Activated naive CD8-positive, alpha-beta T cell treated with anti-CD3 and anti-CD28 coated beads for 36 hours (primary cell): ENCODE measurements around the gene TPH2. TPM values are rescaled to one million over a fixed set of nuclear protein-coding genes. Genes with fewer than 3 reads are reported as not detected.

Experiments used
- DNase-seq: peaks from one replicate; pipeline ENCODE4 v3.0.0; 2021
- H3K27ac Mint-ChIP-seq: one replicate; pipeline ENCODE4 v1.8.0; 2022; ENCODE audit warnings: mild to moderate bottlenecking, moderate library complexity, mixed read lengths
- H3K27me3 Mint-ChIP-seq: one replicate; pipeline ENCODE4 v1.8.0; 2022; ENCODE audit warnings: mild to moderate bottlenecking, mixed read lengths
- H3K36me3 Mint-ChIP-seq: one replicate; pipeline ENCODE4 v1.8.0; 2021; ENCODE audit warnings: mild to moderate bottlenecking, mixed read lengths
- H3K4me1 Mint-ChIP-seq: one replicate; pipeline ENCODE4 v1.8.0; 2021; ENCODE audit warnings: mixed read lengths
- H3K4me3 Mint-ChIP-seq: one replicate; pipeline ENCODE4 v1.8.0; 2022; ENCODE audit warnings: mild to moderate bottlenecking, moderate library complexity, mixed read lengths
- H3K9me3 Mint-ChIP-seq: one replicate; pipeline ENCODE4 v1.8.0; 2022; ENCODE audit warnings: mixed read lengths
- total RNA-seq, 2 experiments: library from RNA; stranded (reverse); gene quantifications; one replicate each; pipeline ENCODE4 v1.2.3, GENCODE V29; 2021

The TPH2 gene
- total RNA-seq, 2 experiments from 2014 or later: not detected

DNA sequence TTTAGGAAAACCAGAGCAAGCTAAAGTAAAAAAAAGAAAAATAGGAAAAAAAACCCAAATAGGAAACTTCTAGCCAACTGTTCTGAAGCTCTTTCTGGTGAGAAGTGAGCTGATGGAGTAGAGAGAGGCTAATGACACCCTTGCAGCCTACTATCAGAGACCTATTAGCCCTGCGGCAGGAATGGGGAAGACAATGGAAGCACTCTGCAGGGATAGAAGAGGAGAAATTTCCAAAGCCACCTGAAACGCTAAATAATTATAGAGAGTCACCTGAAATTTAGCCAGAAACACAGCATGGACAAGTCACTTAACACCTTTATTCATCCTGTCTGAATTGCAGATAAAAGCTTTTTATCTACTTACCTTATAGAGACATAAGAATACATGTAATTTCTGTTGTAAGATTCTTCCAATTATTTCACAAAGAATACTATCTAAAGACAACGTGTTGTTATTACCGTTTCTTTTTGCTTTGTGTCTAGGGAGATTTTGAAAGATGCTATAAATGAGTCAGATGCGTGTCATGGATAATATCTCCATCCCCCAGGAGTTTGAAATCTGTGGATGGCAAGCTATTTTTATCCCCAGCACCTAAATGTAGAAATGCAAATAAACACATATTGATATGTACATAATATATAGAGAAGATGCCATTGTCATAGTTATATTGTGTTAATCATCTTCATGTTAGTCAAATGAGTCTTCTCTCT lies 138.6 kb downstream of the TPH2 start:
- H3K27me3 Mint-ChIP-seq: no peaks in the 10 kb centered on the region
- no peak overlapping the region for H3K4me3 Mint-ChIP-seq
- DNase-seq: no peak
- H3K4me1 Mint-ChIP-seq: no peaks in the 10 kb centered on the region
- peaks cover 1% of the 10 kb centered on the region for H3K9me3 Mint-ChIP-seq
- H3K27ac Mint-ChIP-seq: no peak overlapping the region
- no peaks in the 10 kb centered on the region for H3K36me3 Mint-ChIP-seq

DNA sequence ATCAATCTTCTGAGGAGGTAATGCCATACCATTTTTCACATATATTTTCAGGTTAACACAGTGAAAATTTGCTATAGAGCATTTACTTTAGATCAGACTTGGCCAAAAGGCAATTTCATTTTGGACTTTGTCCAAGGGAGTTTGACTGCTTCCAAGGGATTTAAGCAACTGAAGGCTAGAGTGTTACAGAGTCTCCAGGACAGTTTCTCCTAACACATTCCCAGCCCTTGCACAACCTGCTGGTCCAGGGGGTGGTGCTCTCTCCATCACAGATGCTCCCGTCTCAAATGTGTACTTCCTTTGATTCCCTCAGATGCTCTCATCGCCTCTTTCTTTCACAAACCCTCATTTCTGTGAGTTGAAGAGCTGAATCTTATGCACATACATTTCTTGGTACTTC lies 143.1 kb downstream of the TPH2 start:
- no peak overlapping the region for H3K4me3 Mint-ChIP-seq
- H3K4me1 Mint-ChIP-seq: no peaks in the 10 kb centered on the region
- H3K9me3 Mint-ChIP-seq: peaks cover 1% of the 10 kb centered on the region
- no peak overlapping the region for H3K27ac Mint-ChIP-seq
- H3K36me3 Mint-ChIP-seq: no peaks in the 10 kb centered on the region
- DNase-seq: no peak
- peaks cover 3% of the 10 kb centered on the region for H3K27me3 Mint-ChIP-seq

Other genes with a start within 250 kb of the TPH2 start
- gene RAB21, start 184.0 kb upstream of the TPH2 start, total RNA-seq: 10 to 100 TPM; 83.4 to 87.8 TPM
- gene TBC1D15, start 99.1 kb upstream of the TPH2 start, total RNA-seq: 10 to 100 TPM; 47.9 to 48.9 TPM